Heart right ventricle (tissue), 16 donors: ENCODE results near the gene SMIM1. TPM values are rescaled to one million over a fixed set of nuclear protein-coding genes. Genes with fewer than 3 reads are reported as not detected.

Experiments used
- ATAC-seq, 8 donors: fragments of 200-7000 bp; cut with Tn5 transposase; one replicate each; pipeline ENCODE4 v1.9.1; 2020; ENCODE audit warnings: mild to moderate bottlenecking in 8 of 8, moderate library complexity in 8 of 8, moderate number of reproducible peaks in 1 of 8
- DNase-seq, 2 donors: peaks; one replicate each; pipeline ENCODE4 v3.0.0-alpha.2; 2020
- H3K27ac ChIP-seq, 10 donors: fragments of 200-600 bp; sonication (generic) in 2 of 10; one replicate each; pipeline versions ENCODE4 v1.5.0 to v1.8.0; 2020 to 2022; ENCODE audit warnings: mild to moderate bottlenecking in 3 of 10
- H3K27me3 ChIP-seq, 7 donors: fragments of 200-600 bp; one replicate each; pipeline ENCODE4 v1.8.0; 2021 to 2022; ENCODE audit warnings: mild to moderate bottlenecking in 2 of 7
- H3K36me3 ChIP-seq, 9 donors: fragments of 200-600 bp; sonication (generic) in 1 of 9; one replicate each; pipeline versions ENCODE4 v1.5.0 to v1.8.0; 2020 to 2022; ENCODE audit warnings: mild to moderate bottlenecking in 2 of 9
- H3K4me1 ChIP-seq, 9 donors: fragments of 200-600 bp; sonication (generic) in 1 of 9; one replicate each; pipeline versions ENCODE4 v1.5.0 to v1.8.0; 2020 to 2022; ENCODE audit warnings: mild to moderate bottlenecking in 4 of 9
- H3K4me3 ChIP-seq, 10 donors: fragments of 200-600 bp; sonication (generic) in 2 of 10; one replicate each; pipeline versions ENCODE4 v1.5.0 to v1.8.0; 2020 to 2022; ENCODE audit warnings: mild to moderate bottlenecking in 7 of 10, moderate library complexity in 2 of 10
- H3K9me3 ChIP-seq, 11 donors: fragments of 200-600 bp in 10 of 11; sonication (generic) in 2 of 11; one replicate each; pipeline versions ENCODE4 v1.5.0 to v1.8.0; 2013 to 2022; ENCODE audit warnings: mild to moderate bottlenecking in 2 of 11, control low read depth in 1 of 11, moderate library complexity in 1 of 11
- WGBS, 2 donors: extraction: QIAGEN DNeasy Blood & Tissue Kit; methylation state at CpG; one replicate each; pipeline ENCODE4 v1.1.7; 2013; ENCODE audit warnings: inconsistent platforms in 1 of 2; 5-methylcytosine and 5-hydroxymethylcytosine counted together
- intact Hi-C, 10 donors: fragments of 100-400 bp; cut with DNase I; formaldehyde crosslinking; loops; one replicate each; pipeline versions ENCODE4 v1.11.1 to v1.14.2; 2022
- polyA plus RNA-seq, 2 donors: library from polyadenylated mRNA; stranded (reverse); fragments of 200-250 nt; gene quantifications; one replicate each; pipeline ENCODE4 v1.2.3, GENCODE V29; 2013
- total RNA-seq, 10 donors: library from RNA; stranded (reverse); fragmentation: NEBNext Ultra II Directional in 3 of 10; extraction: Animal tissue kit (Norgen Biotek cat#: 25700) in 3 of 10; gene quantifications; one replicate each; pipeline versions ENCODE4 v1.2.1 to v1.2.4, GENCODE V29; 2021 to 2023
- TF ChIP-seq, protein P1 (sequence below), 9 donors: fragments of 200-600 bp; sonication (generic) in 2 of 9; IDR thresholded peaks; one replicate each; pipeline versions ENCODE4 v1.5.0 to v1.8.0; 2021 to 2022; ENCODE audit warnings: antibody characterized with exemption in 9 of 9, mild to moderate bottlenecking in 5 of 9, moderate library complexity in 1 of 9
- donor health status: Arrhythmogenic right ventricular cardiomyopathy.
- donor health status: ischemic (EF 13 %, LVEDD 7.1; RV severe dilation, severe dysfunction).
- donor health status: healthy with polysubstance abuse.
- donor health status: DM: no; HTN: yes; CAD: no.
- donor health status: DM: no; HTN: no; CAD: no.
- donor health status: ischemic (EF 25% LVEDD 6.9; RV normal size, moderate dysfunction).
- donor health status: ischemic (EF 25% LVEDD 5.7; RV mildly dilated, moderate dysfunction).
- donor health status: healthy.
- donor health status: DM: yes; HTN: yes; CAD: no.
- donor health status: Ischemic cardiomyopathy.
- donor health status: ischemic (EF 35%, LVEDD 5.7; RV mildly dilated, moderate dysfunction).
- donor health status: nonischemic (EF 11% LVEDD 7.7; RV severe dilation, severe dysfunction).
- donor health status: DM: yes; HTN: yes; CAD: no.
- donor health status: PGD.
- donor health status: ischemic (EF 29% LVEDD 5.4; RV normal size, mild dysfunction).
- donor health status: nonischemic (EF 23%, LVEDD 6.1; RV moderate dilation, normal function).

SMIM1 gene
- total and polyA plus RNA-seq, 12 donors: 4.0 to 33.9 (median 9.7) TPM

DNA sequence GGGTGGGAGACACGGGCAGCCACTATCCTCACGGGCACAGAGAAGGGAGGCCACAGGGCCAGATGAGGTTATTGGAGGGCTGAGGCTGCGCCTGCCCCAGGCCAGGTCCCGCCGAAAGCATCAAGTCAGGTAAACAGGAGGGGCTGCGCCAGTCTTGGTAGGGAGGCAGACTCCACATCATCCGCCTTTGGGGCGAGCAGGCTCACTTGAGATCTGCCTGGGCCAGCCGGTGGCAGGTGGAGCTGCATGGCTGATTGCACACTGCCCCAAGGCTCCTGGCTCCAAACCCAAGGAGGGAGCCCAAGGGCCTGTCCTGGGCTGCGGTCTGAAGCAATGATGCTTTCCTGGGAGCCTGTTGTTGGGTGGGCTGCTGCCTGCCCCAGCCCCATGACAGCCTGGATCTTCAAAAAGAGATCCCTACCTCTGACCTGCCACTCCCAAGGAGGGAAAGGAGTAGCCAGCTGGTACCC lies 4.6 kb downstream of the SMIM1 start:
- H3K9me3 ChIP-seq: no peaks in the 10 kb centered on the region
- H3K27ac ChIP-seq: no peak overlapping the region
- no peak overlapping the region for H3K4me3 ChIP-seq
- peaks cover 0 to 8% (median 0%) of the 10 kb centered on the region in 7 donors for H3K27me3 ChIP-seq
- no peak for ATAC-seq
- H3K36me3 ChIP-seq: peaks cover 0 to 47% (median 32%) of the 10 kb centered on the region in 9 donors
- TF ChIP-seq, protein P1, sequence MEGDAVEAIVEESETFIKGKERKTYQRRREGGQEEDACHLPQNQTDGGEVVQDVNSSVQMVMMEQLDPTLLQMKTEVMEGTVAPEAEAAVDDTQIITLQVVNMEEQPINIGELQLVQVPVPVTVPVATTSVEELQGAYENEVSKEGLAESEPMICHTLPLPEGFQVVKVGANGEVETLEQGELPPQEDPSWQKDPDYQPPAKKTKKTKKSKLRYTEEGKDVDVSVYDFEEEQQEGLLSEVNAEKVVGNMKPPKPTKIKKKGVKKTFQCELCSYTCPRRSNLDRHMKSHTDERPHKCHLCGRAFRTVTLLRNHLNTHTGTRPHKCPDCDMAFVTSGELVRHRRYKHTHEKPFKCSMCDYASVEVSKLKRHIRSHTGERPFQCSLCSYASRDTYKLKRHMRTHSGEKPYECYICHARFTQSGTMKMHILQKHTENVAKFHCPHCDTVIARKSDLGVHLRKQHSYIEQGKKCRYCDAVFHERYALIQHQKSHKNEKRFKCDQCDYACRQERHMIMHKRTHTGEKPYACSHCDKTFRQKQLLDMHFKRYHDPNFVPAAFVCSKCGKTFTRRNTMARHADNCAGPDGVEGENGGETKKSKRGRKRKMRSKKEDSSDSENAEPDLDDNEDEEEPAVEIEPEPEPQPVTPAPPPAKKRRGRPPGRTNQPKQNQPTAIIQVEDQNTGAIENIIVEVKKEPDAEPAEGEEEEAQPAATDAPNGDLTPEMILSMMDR (IDR thresholded peaks at IDR 0.05): no peak
- WGBS, 2 donors: 84 to 85% methylated on average over 10 of the region's 10 CpGs
- peak in 1 of 2 donors; percentile 9 for DNase-seq
- H3K4me1 ChIP-seq: peaks cover 15 to 48% (median 29%) of the 10 kb centered on the region in 9 donors
- intact Hi-C loops: no loop called here

DNA sequence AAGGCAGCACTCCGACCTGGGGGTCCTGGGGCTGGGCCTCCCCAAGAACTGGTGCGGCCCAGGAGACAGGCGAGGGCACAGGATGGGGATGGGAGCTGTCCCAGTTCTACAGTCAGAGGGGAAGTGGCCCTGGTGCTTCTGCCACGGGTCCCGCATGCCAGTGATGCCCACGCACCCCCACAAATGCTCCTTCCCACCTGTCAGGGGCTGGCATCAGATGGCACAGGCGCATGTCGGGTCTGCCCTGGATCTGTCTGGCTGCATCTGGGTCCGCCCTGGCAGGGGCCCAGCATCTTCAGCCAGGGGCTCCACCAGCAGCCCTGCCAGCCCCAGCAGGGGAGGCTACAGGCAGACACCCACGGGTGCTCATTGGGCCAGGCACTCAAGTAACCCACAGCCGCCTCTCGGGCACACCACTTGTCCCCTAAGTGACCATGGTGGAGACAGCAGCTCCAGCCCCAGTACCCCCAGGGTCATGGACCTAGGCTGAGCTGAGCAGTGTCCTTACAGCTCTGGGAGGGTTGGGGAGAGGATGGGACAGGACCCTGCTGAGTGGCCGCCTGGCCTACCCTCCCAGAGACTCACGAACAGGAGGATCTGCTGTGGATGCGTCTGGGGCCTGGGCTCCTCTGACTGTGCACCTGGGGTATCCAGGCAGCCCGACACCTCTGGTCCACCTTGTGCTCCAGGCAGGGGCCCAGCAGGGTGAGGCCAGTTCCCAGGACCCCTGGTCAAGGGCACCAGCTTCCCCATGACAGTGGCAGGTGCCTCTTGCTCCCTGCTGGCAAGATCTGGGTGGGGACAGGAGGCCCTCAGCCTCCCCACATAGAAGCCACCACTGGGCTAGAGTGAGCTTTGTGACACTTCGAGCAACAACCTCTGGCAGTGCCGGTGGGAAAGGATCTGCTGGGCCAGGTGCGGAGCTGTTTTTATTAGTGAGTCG lies 5.4 kb downstream of the SMIM1 start:
- intact Hi-C loops: no loop called here
- Histone ChIP-seq H3K27me3 (peaks cover 0 to 2% (median 0%) of the 10 kb centered on the region in 7 donors), H3K9me3 (no peaks in the 10 kb centered on the region), H3K27ac (no peak overlapping the region), H3K4me1 (peaks cover 11 to 43% (median 25%) of the 10 kb centered on the region in 9 donors), H3K36me3 (peaks cover 0 to 55% (median 37%) of the 10 kb centered on the region in 9 donors), H3K4me3 (no peak overlapping the region)
- peak in 1 of 2 donors; percentile 15 for DNase-seq
- ATAC-seq: no peak
- TF ChIP-seq, protein P1 (IDR thresholded peaks at IDR 0.05): no peak
- 90 to 92% methylated on average over 18 to 20 of the region's 20 CpGs for WGBS, 2 donors

DNA sequence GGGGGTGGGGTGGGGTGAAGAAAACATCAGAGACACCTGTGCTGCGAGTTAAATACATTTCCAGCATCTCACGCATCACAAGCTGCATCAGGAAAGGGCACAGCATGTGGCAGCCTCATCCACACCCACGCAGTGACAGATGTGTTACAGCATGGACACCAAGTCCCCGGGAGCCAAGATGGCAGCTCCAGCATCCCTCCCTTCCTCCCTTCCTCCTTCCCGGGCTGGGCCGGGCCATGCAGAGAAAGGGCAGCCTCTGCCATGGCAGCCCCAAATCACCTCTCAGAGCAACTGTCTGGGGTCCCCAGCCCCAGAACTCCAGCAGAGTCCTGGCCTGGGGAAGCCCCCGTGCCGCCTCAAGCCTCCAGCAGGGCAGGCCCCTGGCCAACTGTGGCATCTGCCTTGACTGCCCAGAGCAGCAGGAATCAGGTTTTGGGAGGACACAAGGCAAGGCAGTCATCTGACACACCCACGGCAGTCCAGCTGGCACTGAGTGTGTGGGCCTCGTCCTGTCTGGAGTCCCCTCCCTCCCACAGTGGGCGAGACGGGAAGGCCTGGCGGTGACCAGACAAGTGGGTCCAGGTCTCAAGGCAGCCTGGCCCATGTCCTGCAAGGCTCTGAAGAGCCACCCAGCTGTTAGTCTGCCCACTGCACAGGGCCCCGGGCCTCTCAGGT lies 6.2 kb downstream of the SMIM1 start:
- intact Hi-C loops: no loop called here
- H3K27ac ChIP-seq: no peak overlapping the region
- peaks cover 0 to 63% (median 40%) of the 10 kb centered on the region in 9 donors for H3K36me3 ChIP-seq
- DNase-seq (peak in 1 of 2 donors; percentile 2), ATAC-seq (peak in 2 of 8 donors; percentile 13 to 31)
- WGBS, 2 donors: 72 to 74% methylated on average over 14 of the region's 14 CpGs
- no peaks in the 10 kb centered on the region for H3K27me3 ChIP-seq
- TF ChIP-seq, protein P1 (IDR thresholded peaks at IDR 0.05): no peak
- H3K4me1 ChIP-seq: peaks cover 8 to 35% (median 20%) of the 10 kb centered on the region in 9 donors
- no peaks in the 10 kb centered on the region for H3K9me3 ChIP-seq
- no peak overlapping the region for H3K4me3 ChIP-seq

DNA sequence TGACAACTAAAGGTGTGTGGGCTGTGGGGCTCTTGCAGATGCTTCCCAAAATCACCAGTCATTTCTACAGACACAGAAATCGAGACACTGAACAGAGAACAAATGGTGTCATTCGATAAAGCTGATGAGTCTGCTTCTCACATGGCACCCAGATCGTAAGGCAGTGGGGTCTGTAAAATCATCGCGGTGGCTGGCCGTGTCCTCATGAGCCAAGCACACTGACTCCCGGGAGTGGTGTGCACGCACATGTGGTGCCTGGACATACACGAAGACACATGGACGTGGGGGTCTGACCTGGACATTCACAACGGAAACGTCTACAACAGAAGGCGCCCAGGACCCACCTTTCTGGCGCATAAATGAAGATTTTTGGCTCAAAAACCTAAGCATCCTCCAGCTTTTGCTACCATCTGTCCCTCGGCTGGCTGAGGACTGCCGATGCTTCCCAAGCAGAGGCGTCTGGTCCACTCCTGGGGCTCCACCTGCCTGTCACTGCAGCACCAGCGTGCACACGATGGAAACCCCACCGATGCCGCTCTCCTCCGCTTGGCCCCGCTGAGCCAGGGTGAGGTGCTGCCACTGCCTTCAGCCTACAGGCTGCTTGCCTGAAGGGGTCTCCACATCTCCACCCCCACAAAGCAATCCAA lies 6.8 kb downstream of the SMIM1 start:
- Histone ChIP-seq H3K27ac (no peak overlapping the region), H3K36me3 (peaks cover 0 to 69% (median 47%) of the 10 kb centered on the region in 9 donors), H3K27me3 (no peaks in the 10 kb centered on the region), H3K4me3 (no peak overlapping the region), H3K4me1 (peaks cover 8 to 29% (median 18%) of the 10 kb centered on the region in 9 donors), H3K9me3 (no peaks in the 10 kb centered on the region)
- TF ChIP-seq, protein P1 (IDR thresholded peaks at IDR 0.05): no peak
- 90 to 92% methylated on average over 23 of the region's 23 CpGs for WGBS, 2 donors
- DNase-seq: no peak
- intact Hi-C loops: no loop called here
- ATAC-seq: no peak
